GM21526 (cell line): Measurements from ENCODE around the gene PAGR1.
"Not testable (repeated sequence)": the region's sequence is repeated elsewhere in the genome, so short reads cannot be mapped to it uniquely, and the experiment has no call there.

Experiments used
- ATAC-seq: cut with Tn5 transposase; IDR thresholded peaks from one replicate; pipeline ENCODE4 v1.9.1; 2021; ENCODE audit warnings: moderate library complexity; ENCODE audit not compliant: unreplicated experiment, low FRiP score

PAGR1 gene

DNA sequence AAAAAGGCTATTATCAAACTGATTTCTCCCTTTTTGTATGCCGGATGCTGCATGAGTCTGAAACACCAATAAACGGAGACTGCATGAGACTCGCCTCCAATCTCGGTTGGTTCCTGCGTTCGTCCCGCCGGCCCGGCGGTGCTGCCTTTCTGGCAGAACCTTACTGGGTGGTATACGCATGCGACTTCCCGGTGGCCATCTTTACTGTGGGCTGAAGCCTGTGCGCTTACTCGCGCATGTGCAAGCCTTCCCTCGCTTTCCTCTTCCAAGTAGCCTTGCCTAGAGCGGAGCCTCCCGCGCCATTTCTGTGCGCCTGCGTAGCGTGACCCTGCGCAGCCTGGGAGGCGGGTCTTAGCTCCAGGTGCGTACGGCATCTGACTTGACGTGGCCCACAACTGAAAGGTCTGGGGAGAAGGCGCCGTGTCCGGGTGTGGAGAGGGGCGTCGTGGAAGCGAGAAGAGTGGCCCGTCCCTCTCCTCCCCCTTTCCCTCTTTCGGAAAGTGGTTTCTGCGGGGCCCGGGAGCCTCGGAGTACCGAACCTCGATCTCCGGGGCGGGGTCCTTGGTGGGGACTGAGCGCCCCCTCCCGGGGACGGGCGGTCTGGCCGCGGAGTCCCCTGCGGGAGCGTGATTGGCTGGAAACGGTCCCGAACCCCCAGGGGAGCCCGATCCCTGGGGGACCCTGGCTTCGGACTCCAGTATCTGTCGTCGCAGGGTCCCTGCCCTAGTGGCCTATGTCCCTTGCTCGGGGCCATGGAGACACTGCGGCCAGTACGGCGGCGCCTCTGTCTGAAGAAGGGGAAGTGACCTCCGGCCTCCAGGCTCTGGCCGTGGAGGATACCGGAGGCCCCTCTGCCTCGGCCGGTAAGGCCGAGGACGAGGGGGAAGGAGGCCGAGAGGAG is at the start of gene PAGR1:
PAGR1 (plus strand) TSS at position 360 of the 901 bp plus-strand sequence; CDS start at position 734, 374 bp downstream.
- peak; percentile 46 for ATAC-seq

DNA sequence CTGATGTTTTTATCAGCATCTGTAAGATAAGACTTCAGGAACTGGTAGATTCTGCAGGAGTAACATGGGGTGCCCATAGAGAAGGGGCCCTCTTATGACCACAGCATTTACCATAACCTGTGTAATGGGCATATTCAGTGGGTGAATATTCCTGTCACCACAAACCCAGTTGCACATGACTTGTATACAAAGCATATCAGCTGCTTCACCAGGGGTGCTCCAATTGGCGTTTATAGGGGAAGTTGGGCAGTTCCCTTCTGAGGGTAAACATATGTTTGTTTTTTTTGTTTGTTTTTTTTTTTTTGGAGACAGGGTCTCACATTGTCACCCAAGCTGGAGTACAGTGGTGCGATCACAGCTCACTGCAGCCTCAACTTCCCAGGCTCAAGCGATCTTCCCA is 49.4 kb upstream of the PAGR1 start:
- ATAC-seq = no peak

DNA sequence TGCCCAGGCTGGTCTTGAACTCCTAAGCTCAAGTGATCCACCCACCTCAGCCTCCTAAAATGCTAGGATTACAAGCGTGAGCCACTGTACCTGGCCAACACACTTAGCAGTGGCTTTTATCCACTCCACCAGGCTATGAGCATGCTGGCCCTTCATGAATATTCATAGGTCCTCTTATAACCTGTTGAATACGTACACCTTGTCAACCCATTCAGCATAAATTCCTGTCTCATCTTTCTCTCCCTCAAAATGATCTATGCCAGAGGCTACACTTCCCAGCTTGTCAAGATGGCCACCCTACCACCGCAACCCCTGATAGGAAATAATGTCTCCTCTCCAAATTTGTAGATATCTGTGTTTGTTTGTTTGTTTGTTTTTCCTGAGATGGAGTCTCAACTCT is 48.9 kb upstream of the PAGR1 start:
- no peak for ATAC-seq

- ATAC-seq = no peak
Observed at GRCh38 chr16:29769507-29769906, 46.4 kb upstream of the PAGR1 start.

DNA sequence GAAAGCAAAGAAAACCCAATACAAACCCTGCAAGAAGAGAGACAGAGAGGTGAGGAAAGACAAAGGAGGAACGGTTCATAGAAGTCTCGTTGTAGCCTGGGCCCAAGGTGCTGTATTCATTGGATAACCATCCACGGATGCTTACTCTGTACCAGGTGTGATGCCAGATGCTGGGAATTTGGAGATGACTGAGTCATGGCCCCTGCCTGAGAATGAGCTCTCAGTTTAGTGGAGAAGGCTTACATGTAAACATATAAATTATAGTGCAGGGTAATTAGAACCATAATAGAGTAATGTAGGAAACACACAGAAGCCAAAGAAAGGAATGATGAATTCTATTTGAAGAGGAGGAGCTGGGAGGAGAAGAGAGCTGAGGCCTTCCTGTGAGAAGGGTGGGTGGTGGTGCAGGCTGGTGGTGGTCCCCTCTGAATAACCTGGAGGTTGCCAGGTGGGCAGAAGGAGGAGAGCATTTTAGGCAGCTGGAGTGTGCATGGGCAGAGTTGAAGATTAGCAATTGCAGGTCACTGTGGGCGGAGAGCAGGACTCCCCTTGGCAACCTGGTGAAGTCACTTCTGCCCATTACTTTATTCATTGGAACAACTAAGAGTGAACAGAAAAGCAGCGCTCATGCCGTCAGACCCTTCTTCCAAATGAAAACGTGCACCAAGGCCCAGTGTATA is 45.6 kb upstream of the PAGR1 start:
- no peak for ATAC-seq

DNA sequence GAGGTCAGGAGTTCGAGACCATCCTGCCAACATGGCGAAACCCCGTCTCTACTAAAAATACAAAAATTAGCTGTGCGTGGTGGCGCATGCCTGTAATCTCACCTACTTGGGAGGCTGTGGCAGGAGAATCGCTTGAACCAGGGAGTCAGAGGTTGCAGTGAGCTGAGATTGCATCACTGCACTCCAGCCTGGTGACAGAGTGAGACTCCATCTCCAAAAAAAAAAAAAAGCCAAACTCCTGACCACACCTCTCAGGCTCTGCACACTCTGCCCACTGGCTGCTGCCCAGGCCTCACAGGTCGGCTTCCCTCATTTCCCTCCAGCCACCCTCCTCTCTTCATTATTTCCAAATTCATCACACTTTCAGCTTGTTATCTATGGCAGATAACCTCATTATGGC is 43.6 kb upstream of the PAGR1 start:
- ATAC-seq = not testable (repeated sequence)

DNA sequence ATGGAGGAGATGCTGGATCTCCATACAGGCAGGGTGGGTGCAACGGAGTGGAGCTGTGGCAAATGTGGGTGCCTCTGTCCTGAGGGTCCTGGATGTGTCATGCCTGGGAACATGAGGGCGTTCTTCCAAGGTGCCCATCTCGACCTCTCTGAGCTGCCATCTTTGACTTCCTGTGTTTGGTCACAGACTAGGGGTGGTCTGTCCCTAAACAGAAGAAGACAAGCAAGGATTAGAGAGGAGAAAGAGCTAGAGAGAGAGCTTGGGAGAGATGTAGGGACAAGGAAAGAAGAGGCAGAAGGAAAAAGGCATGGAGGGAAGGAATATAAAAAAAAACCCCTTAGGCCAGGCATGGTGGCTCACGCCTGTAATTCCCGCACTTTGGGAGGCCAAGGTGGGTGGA is 41.2 kb upstream of the PAGR1 start:
- no peak for ATAC-seq

DNA sequence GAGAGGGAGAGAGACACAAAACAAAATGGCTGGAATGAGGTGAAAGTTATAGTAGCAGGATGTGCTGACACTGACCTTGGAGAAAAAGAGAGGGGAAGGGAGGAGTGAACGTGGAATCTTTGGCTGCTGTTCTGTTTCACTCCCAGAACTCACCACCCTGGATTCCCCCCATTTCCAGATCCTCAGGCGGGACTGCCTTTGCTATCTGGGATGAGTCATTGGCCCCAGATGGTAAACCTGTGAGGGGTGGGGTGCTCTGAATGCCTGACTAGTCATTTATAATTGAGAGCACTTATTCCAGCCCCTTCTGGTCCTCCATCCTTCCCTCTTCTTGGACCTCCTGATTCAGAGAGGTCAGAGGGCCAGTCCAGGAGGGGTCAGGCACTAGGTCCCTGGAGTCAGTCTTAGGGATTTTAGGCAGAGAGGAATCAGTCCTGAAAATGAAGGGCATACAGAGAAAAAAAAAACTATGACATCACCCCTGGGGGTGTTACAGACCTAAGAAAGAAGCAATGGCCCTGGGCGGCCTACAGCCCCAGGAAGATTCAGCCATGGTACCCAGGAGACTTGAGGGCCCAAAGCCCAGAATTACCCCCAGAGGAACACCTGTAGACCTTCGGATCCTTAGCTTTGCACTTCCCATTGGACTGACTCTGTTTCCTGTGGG is 40.1 kb upstream of the PAGR1 start:
- no peak for ATAC-seq

DNA sequence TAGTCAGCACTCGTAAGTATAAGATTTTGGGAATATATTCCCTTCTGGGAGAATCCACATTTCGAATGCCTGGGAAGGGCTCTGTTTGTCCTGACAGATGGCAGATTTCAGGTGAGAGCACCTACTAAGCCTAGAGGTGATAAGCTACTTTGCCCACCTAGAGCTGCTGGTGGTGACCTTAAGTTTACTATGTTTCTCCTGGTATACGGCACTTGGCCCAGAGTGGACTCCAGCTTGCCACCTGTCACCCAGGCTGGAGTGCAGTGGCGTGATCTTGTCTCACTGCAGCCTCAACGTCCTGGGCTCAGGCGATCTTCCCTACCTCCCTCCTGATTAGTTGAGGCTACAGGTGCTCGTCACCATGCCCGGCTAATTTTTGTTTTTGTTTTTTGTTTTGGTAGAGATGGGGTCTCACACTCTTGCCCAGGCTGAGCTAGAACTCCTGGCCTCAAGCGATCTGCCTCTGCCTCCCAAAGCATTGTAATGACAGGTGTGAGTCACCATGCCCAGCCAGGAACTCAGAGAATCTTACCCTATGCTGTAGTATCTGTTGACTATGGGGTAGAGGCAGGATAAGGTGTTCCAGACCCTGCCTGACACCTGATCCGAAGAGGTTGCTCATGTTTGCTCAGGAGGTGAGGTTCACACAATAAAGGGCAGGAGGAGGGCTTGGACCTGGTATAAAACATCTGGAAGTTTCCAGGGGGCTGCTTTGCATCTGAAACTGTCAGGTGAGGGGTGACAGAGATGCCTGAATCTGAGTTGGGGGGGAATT is 38.2 kb upstream of the PAGR1 start, which contains the start of gene ZG16:
ZG16 (plus strand) TSS at position 681 of the 775 bp plus-strand sequence. CDS start 1,011 bp downstream, outside the sequence.
- ATAC-seq = no peak

- ATAC-seq = no peak
Observed at GRCh38 chr16:29779474-29779873, 36.5 kb upstream of the PAGR1 start.

DNA sequence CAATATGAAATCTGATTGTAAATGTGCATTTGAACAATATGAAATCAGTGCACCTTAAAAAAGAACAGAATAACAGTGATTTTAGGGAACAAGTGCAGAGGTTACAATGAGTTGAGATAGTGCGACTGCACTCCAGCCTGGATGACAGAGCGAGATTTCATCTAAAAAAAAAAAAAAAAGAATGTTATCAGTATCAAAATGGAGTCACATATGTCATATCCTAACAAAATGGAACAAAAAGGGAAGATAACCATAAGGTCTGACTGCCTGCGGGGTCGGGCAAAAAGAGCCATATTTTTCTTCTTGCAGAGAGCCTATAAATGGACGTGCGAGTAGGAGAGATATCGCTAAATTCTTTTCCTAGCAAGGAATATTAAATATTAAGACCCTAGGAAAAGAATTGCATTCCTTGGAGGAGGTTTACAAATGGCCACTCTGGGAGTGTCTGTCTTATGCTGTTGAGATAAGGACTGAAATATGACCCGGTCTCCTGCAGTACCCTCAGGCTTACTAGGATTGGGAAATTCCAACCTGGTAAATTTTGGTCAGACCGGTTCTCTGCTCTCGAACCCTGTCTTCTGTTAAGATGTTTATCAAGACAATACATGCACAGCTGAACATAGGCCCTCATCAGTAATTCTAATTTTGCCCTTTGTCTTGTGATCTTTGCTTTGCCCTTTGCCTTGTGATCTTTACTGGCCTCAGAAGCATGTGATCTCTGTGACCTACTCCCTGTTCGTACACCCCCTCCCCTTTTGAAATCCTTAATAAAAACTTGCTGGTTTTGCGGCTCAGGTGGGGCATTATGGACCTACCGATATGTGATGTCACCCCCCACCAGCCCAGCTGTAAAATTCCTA is 32.6 kb upstream of the PAGR1 start:
- ATAC-seq = not testable (repeated sequence)

GRCh38 chr16:29784157-29784556 is 31.8 kb upstream of the PAGR1 start:
- ATAC-seq = no peak

DNA sequence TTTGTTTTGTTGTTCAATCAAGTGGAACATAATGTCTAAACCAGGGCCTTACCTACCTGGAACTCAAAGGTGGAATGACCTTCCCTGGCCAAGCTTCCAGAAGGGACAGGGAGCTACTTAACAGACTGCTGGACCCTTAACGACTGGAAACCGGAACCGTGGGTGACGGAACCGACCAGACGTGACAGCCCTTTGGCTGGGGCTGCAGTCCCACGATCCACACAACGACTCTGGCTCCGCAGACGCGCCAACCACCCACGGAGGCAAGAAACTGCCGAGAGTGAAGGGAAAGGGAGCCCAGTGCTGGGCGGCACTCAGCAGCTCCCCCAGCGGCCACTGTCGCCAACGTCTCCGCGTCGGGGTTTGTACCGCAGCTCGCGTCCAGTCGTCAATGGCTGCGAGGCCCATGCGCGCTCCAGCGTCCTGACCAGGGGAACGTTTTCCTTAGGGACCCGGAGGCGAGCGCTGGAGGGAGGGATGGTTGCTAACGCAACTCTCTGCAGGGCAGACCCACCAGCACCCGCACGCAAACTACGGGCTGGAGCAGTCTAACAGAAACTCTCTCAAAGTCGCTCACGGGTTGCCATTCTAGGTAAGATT is 31.0 kb upstream of the PAGR1 start:
- no peak for ATAC-seq

GRCh38 chr16:29787155-29787554 is 28.8 kb upstream of the PAGR1 start:
- not testable (repeated sequence) for ATAC-seq

DNA sequence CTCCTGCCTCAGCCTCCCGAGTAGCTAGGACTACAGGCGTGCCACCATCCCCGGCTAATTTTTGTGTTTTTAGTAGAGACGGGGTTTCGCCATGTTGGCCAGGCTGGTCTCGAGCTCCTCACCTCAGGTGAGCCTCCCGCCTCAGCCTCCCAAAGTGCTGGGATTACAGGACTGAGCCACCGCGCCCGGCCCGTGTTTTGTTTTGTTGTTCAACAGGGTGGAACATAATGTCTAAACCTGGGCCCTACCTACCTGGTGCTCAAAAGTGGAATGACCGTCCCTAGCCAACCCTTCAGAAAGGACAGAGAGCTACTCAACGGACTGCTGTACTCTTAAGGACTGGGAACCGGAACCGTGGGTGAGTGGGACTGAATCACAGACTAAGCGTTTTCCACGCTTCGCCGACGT is 26.2 kb upstream of the PAGR1 start:
- no peak for ATAC-seq

GRCh38 chr16:29790183-29790948 is 25.6 kb upstream of the PAGR1 start, which contains the start of gene KIF22:
KIF22 (plus strand) TSS chr16:29790751; CDS start chr16:29790760, 9 bp downstream.
- peak; percentile 78 for ATAC-seq

DNA sequence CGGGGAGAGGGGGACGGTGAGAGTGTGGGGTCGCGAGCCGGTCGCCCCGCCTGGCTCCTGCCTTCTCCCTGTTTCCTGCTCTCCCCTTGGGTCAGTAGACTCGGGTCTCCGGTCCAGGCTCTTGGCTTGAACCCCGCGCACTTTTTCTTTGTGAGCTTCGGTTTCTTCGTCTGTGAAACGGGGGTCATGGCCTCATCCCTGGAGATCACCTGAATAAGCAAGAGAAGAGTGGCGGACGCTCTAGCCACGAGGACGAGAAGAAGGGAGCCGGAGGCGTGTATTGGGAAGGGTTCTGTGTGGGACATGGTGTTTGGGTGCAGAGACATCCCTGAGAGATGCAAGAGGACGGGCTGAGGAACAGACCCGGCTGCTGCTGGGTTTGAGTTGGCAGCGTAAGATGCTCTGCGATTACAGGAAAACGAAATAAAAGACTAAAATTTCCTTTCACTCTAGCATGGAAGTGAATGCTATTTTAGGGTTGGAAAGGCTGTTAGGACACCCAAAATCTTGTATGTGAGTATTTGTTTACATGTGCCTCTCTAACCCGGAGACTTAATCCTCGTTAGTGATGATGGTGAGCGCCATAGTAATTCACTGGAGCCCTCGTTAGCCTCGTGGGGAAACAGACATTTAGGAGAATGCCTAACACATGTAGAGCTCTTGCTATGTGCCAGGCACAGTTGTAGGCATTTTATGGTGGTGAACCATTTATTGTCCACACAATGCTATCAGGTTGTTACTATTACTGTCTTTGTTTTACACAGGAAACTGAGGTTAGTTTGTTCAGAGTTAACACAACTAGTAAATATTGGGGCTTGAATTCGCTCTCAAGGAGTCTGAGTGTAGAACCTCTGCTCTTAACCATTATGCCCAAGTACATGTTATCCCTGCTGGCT is 24.8 kb upstream of the PAGR1 start:
- peak; percentile 7 for ATAC-seq
